ENCODE measurements around the gene CHMP4A.

DNA sequence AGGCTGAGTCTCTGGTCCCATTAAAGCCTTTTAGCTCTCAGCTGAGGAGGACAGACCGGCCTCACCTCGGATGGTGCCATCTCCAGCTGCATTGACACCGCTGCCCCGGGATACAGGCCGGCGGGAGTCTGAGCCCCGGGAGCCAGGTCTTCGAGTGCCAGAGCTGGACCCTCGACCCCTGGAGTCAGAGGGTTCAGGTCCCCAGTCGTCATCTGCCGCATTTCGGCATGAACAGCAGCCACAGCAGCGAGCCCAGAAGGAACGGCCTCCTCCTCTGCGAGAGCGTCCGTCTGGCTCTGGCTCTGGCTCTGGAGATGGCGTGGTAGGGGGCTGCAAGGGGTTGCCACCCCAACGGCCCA lies 48.7 kb upstream of the CHMP4A start:
- TF ChIP-seq, protein P1, sequence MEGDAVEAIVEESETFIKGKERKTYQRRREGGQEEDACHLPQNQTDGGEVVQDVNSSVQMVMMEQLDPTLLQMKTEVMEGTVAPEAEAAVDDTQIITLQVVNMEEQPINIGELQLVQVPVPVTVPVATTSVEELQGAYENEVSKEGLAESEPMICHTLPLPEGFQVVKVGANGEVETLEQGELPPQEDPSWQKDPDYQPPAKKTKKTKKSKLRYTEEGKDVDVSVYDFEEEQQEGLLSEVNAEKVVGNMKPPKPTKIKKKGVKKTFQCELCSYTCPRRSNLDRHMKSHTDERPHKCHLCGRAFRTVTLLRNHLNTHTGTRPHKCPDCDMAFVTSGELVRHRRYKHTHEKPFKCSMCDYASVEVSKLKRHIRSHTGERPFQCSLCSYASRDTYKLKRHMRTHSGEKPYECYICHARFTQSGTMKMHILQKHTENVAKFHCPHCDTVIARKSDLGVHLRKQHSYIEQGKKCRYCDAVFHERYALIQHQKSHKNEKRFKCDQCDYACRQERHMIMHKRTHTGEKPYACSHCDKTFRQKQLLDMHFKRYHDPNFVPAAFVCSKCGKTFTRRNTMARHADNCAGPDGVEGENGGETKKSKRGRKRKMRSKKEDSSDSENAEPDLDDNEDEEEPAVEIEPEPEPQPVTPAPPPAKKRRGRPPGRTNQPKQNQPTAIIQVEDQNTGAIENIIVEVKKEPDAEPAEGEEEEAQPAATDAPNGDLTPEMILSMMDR (conservative IDR thresholded peaks at IDR 0.05; ENCODE audit: low read depth, low read length) = no peak
- TF ChIP-seq EZH2 (IDR thresholded peaks at IDR 0.05; ENCODE audit: borderline replicate concordance, low read depth, low read length, poor library complexity, severe bottlenecking) = no peak
